IMR-90 (cell line): ENCODE data around the gene NPHS1. TPM values are rescaled to one million over a fixed set of nuclear protein-coding genes. Genes with fewer than 3 reads are reported as not detected.

Experiments
- ATAC-seq: fragments of 200-7000 bp; cut with Tn5 transposase; 2 replicates; pipeline ENCODE4 v1.9.1; 2020; ENCODE audit warnings: low read depth, mild to moderate bottlenecking, moderate library complexity
- BruUV-seq: library from RNA; stranded (reverse); fragments of 400-500 nt; replicated peaks from 2 replicates; lab custom pipeline; 2021; lab: Mats Ljungman, UMichigan
- CTCF ChIA-PET: fragments of 300-600 bp; formaldehyde crosslinking; extraction: SDS; loops from one replicate; lab custom pipeline; 2021; ENCODE audit warnings: antibody characterized with exemption; lab: Yijun Ruan, JAX
- POLR2A ChIA-PET: fragments of 300-600 bp; sonication (Branson Sonifier 250); formaldehyde crosslinking; loops from one replicate; lab custom pipeline; 2022; ENCODE audit warnings: antibody characterized with exemption; ENCODE audit not compliant: unreplicated experiment; lab: Charles Lee
- DNase-seq: peaks from one replicate; pipeline ENCODE4 v3.0.0; 2013
- H2AFZ ChIP-seq: replicated peaks from 2 replicates; pipeline ENCODE3; 2013; ENCODE audit warnings: low read length, mild to moderate bottlenecking; ENCODE audit not compliant: poor library complexity
- H2AK5ac ChIP-seq: 2 replicates; pipeline ENCODE4 v1.6.1; 2013; ENCODE audit warnings: low read depth, low read length, inconsistent platforms
- H2AK9ac ChIP-seq: replicated peaks from 2 replicates; pipeline ENCODE3; 2013; ENCODE audit warnings: mild to moderate bottlenecking, low read depth, low read length, moderate library complexity; ENCODE audit not compliant: poor library complexity
- H2BK120ac ChIP-seq: 2 replicates; pipeline ENCODE4 v1.6.1; 2013; ENCODE audit warnings: low read depth, low read length, inconsistent platforms
- H2BK15ac ChIP-seq: 3 replicates; pipeline ENCODE4 v1.6.1; 2013; ENCODE audit warnings: low read depth, low read length, inconsistent platforms
- H2BK20ac ChIP-seq: 2 replicates; pipeline ENCODE4 v1.6.1; 2013; ENCODE audit warnings: low read depth, mild to moderate bottlenecking, inconsistent platforms, low read length, moderate library complexity
- H2BK5ac ChIP-seq: 2 replicates; pipeline ENCODE4 v1.6.1; 2013; ENCODE audit warnings: mild to moderate bottlenecking, low read depth, low read length, inconsistent platforms; ENCODE audit not compliant: poor library complexity, severe bottlenecking
- H3K14ac ChIP-seq: replicated peaks from 2 replicates; pipeline ENCODE4 v1.6.1; 2013; ENCODE audit warnings: low read depth, low read length, inconsistent platforms
- H3K18ac ChIP-seq: 2 replicates; pipeline ENCODE4 v1.6.1; 2013; ENCODE audit warnings: low read depth, low read length, control low read depth
- H3K23ac ChIP-seq: 2 replicates; pipeline ENCODE4 v1.6.1; 2013; ENCODE audit warnings: low read depth, low read length, inconsistent platforms
- H3K27ac ChIP-seq: 2 replicates; pipeline ENCODE4 v1.5.1; 2013; ENCODE audit warnings: mild to moderate bottlenecking, control low read depth, low read length; ENCODE audit not compliant: insufficient read depth
- H3K27me3 ChIP-seq: 2 replicates; pipeline ENCODE4 v1.6.1; 2013; ENCODE audit warnings: low read length; ENCODE audit not compliant: control insufficient read depth, insufficient read depth
- H3K36me3 ChIP-seq: 2 replicates; pipeline ENCODE4 v1.6.1; 2013; ENCODE audit warnings: low read length, mixed read lengths; ENCODE audit not compliant: control insufficient read depth, insufficient read depth
- H3K4ac ChIP-seq: 2 replicates; pipeline ENCODE4 v1.6.1; 2013; ENCODE audit warnings: low read depth, low read length, inconsistent platforms
- H3K4me1 ChIP-seq: 2 replicates; pipeline ENCODE4 v1.6.1; 2013; ENCODE audit warnings: low read length, mixed read lengths; ENCODE audit not compliant: control insufficient read depth, insufficient read depth
- H3K4me2 ChIP-seq: 2 replicates; pipeline ENCODE4 v1.6.1; 2013; ENCODE audit warnings: low read depth, mild to moderate bottlenecking, control low read depth, low read length, moderate library complexity
- H3K4me3 ChIP-seq: 2 replicates; pipeline ENCODE4 v1.5.1; 2013; ENCODE audit warnings: low read depth, mild to moderate bottlenecking, control low read depth, low read length, moderate library complexity; ENCODE audit not compliant: insufficient read depth
- H3K56ac ChIP-seq: 2 replicates; pipeline ENCODE4 v1.6.1; 2013; ENCODE audit warnings: low read length, inconsistent platforms; ENCODE audit not compliant: insufficient read depth; ENCODE audit errors: extremely low read depth
- H3K79me1 ChIP-seq, 2 experiments: 2 replicates each; pipeline ENCODE4 v1.6.1; 2013; ENCODE audit warnings: low read length in 2 of 2, inconsistent platforms in 1 of 2, low read depth in 1 of 2
- H3K9ac ChIP-seq: 2 replicates; pipeline ENCODE4 v1.6.1; 2013; ENCODE audit warnings: low read depth, low read length, control low read depth
- H3K9me1 ChIP-seq: 2 replicates; pipeline ENCODE4 v1.6.1; 2013; ENCODE audit warnings: low read length, inconsistent platforms; ENCODE audit not compliant: insufficient read depth
- H3K9me3 ChIP-seq: 2 replicates; pipeline ENCODE4 v1.6.1; 2013; ENCODE audit warnings: low read length; ENCODE audit not compliant: control insufficient read depth, insufficient read depth
- H4K20me1 ChIP-seq: 2 replicates; pipeline ENCODE4 v1.6.1; 2013; ENCODE audit warnings: low read length, inconsistent platforms; ENCODE audit not compliant: insufficient read depth
- H4K5ac ChIP-seq: 2 replicates; pipeline ENCODE4 v1.6.1; 2013; ENCODE audit warnings: mild to moderate bottlenecking, low read depth, low read length, control low read depth
- H4K8ac ChIP-seq, 2 experiments: 2 replicates each; pipeline ENCODE4 v1.6.1; 2013; ENCODE audit warnings: low read depth in 2 of 2, low read length in 2 of 2, control low read depth in 1 of 2, inconsistent platforms in 1 of 2
- H4K91ac ChIP-seq: 2 replicates; pipeline ENCODE4 v1.6.1; 2013; ENCODE audit warnings: low read depth, low read length, inconsistent platforms; ENCODE audit not compliant: insufficient read depth
- CTCF ChIP-seq: conservative IDR thresholded peaks from 2 replicates; pipeline ENCODE4 v1.5.1; 2012; ENCODE audit warnings: mild to moderate bottlenecking, low read depth, low read length, improper control_type of control experiment
- MAFK ChIP-seq: IDR thresholded peaks from 2 replicates; pipeline ENCODE4 v1.6.1; 2012; ENCODE audit warnings: low read depth, low read length, improper control_type of control experiment
- RAD21 ChIP-seq: IDR thresholded peaks from 2 replicates; pipeline ENCODE4 v1.6.1; 2012; ENCODE audit warnings: low read length, improper control_type of control experiment
- RCOR1 ChIP-seq: IDR thresholded peaks from 2 replicates; pipeline ENCODE4 v1.6.1; 2012; ENCODE audit warnings: mild to moderate bottlenecking, low read length, improper control_type of control experiment; ENCODE audit not compliant: insufficient replicate concordance
- RFX5 ChIP-seq: IDR thresholded peaks from 2 replicates; pipeline ENCODE4 v1.8.0; 2012; ENCODE audit warnings: low read depth, mild to moderate bottlenecking, low read length, moderate library complexity
- USF2 ChIP-seq: fragments of 150-350 bp; IDR thresholded peaks from 2 replicates; pipeline ENCODE4 v1.6.1; 2017; ENCODE audit warnings: mild to moderate bottlenecking, antibody characterized with exemption, low read length, low read depth
- WGBS, 2 experiments: methylation state at CpG; one replicate each; pipeline versions ENCODE4 v1.1.5 to v1.1.7; 2013; ENCODE audit warnings: missing lambda C conversion rate in 2 of 2; ENCODE audit not compliant: insufficient read length in 1 of 2; ENCODE audit errors: extremely low coverage in 2 of 2; 5-methylcytosine and 5-hydroxymethylcytosine counted together
- dilution Hi-C: fragments of 300-500 bp; cut with HindIII; formaldehyde crosslinking; loops from one replicate; pipeline ENCODE4 v1.14.3; 2018; ENCODE audit warnings: low sequenced_read_pairs; ENCODE audit not compliant: unreplicated experiment
- in situ Hi-C: fragments of 300-500 bp; cut with MboI; formaldehyde crosslinking; loops from 3 replicates; pipeline ENCODE4 v1.14.3; 2019; ENCODE audit warnings: low sequenced_read_pairs, inconsistent platforms, mixed read lengths
- intact Hi-C: fragments of 100-400 bp; cut with micrococcal nuclease; formaldehyde crosslinking; loops from 2 replicates; pipeline ENCODE4 v1.10.0; 2022
- polyA plus RNA-seq, 3 experiments: library from polyadenylated mRNA; depleted of rRNA; stranded (reverse); fragments of >200 nt; gene quantifications; 2 replicates each; pipeline ENCODE4 v1.2.3, GENCODE V29; 2012; ENCODE audit warnings: low replicate concordance in 1 of 3
- total RNA-seq: library from RNA; depleted of rRNA; stranded (reverse); fragments of >200 nt; gene quantifications from 2 replicates; pipeline ENCODE4 v1.2.3, GENCODE V29; 2012

NPHS1 gene
- total and polyA plus RNA-seq, 2 of the 4 experiments (the other 2 are of a cell fraction) = not detected

- TF ChIP-seq CTCF = no peak
Measured at GRCh38 chr19:35869327-35870123, 17.2 kb upstream of the NPHS1 start (continued).

- Histone ChIP-seq H2BK15ac (no peak overlapping the region), H2BK5ac (no peak overlapping the region), H3K79me1 (no peaks in the 10 kb centered on the region), H2AK5ac (no peak overlapping the region), H3K4ac (no peak overlapping the region), H2AK9ac (no peak overlapping the region), H4K5ac (no peak overlapping the region), H2BK20ac (no peak overlapping the region), H2BK120ac (no peak overlapping the region), H3K56ac (no peak overlapping the region), H3K18ac (no peak overlapping the region), H3K36me3 (no peaks in the 10 kb centered on the region), H3K27me3 (peaks cover 17% of the 10 kb centered on the region), H3K4me3 (peak overlapping the region; percentile 32), H3K4me1 (peaks cover 4% of the 10 kb centered on the region), H3K23ac (no peak overlapping the region), H2AFZ (peak overlapping the region; percentile 88), H4K8ac (no peak overlapping the region), H3K4me2 (peak overlapping the region; percentile 45), H3K9me1 (peaks cover 2% of the 10 kb centered on the region), H3K9me3 (no peaks in the 10 kb centered on the region), H3K27ac (no peak overlapping the region), H4K91ac (no peak overlapping the region), H3K14ac (no peak overlapping the region), H3K9ac (no peak overlapping the region), H4K20me1 (no peaks in the 10 kb centered on the region)
- DNase-seq (no peak), ATAC-seq (no peak)
- no CpG with 5 or more reads among the region's 15 CpGs for WGBS, 2 experiments
- dilution Hi-C loops (no loop called here), in situ Hi-C loops (no loop called here), intact Hi-C loops (no loop called here)
- ChIA-PET POLR2A (no interaction called here), CTCF (no interaction called here)
- no TSS peak for BruUV-seq
- TF ChIP-seq RFX5 (no peak), RAD21 (no peak), RCOR1 (no peak), USF2 (no peak), CTCF (no peak), MAFK (no peak)
Measured at GRCh38 chr19:35868823-35869326, 16.6 kb upstream of the NPHS1 start.
